IMR-90 (cell line): ENCODE measurements around the gene ZNF337. TPM values are rescaled to one million over a fixed set of nuclear protein-coding genes. Genes with fewer than 3 reads are reported as not detected.

Source experiments
- ATAC-seq: fragments of 200-7000 bp; cut with Tn5 transposase; 2 replicates; pipeline ENCODE4 v1.9.1; 2020; ENCODE audit warnings: low read depth, mild to moderate bottlenecking, moderate library complexity
- BruUV-seq: library from RNA; stranded (reverse); fragments of 400-500 nt; replicated peaks from 2 replicates; lab custom pipeline; 2021; lab: Mats Ljungman, UMichigan
- CTCF ChIA-PET: fragments of 300-600 bp; formaldehyde crosslinking; extraction: SDS; loops from one replicate; lab custom pipeline; 2021; ENCODE audit warnings: antibody characterized with exemption; lab: Yijun Ruan, JAX
- POLR2A ChIA-PET: fragments of 300-600 bp; sonication (Branson Sonifier 250); formaldehyde crosslinking; loops from one replicate; lab custom pipeline; 2022; ENCODE audit warnings: antibody characterized with exemption; ENCODE audit not compliant: unreplicated experiment; lab: Charles Lee
- DNase-seq: peaks from one replicate; pipeline ENCODE4 v3.0.0; 2013
- H2AFZ ChIP-seq: replicated peaks from 2 replicates; pipeline ENCODE3; 2013; ENCODE audit warnings: low read length, mild to moderate bottlenecking; ENCODE audit not compliant: poor library complexity
- H2AK5ac ChIP-seq: 2 replicates; pipeline ENCODE4 v1.6.1; 2013; ENCODE audit warnings: low read depth, low read length, inconsistent platforms
- H2AK9ac ChIP-seq: replicated peaks from 2 replicates; pipeline ENCODE3; 2013; ENCODE audit warnings: mild to moderate bottlenecking, low read depth, low read length, moderate library complexity; ENCODE audit not compliant: poor library complexity
- H2BK120ac ChIP-seq: 2 replicates; pipeline ENCODE4 v1.6.1; 2013; ENCODE audit warnings: low read depth, low read length, inconsistent platforms
- H2BK15ac ChIP-seq: 3 replicates; pipeline ENCODE4 v1.6.1; 2013; ENCODE audit warnings: low read depth, low read length, inconsistent platforms
- H2BK20ac ChIP-seq: 2 replicates; pipeline ENCODE4 v1.6.1; 2013; ENCODE audit warnings: low read depth, mild to moderate bottlenecking, inconsistent platforms, low read length, moderate library complexity
- H2BK5ac ChIP-seq: 2 replicates; pipeline ENCODE4 v1.6.1; 2013; ENCODE audit warnings: mild to moderate bottlenecking, low read depth, low read length, inconsistent platforms; ENCODE audit not compliant: poor library complexity, severe bottlenecking
- H3K14ac ChIP-seq: replicated peaks from 2 replicates; pipeline ENCODE4 v1.6.1; 2013; ENCODE audit warnings: low read depth, low read length, inconsistent platforms
- H3K18ac ChIP-seq: 2 replicates; pipeline ENCODE4 v1.6.1; 2013; ENCODE audit warnings: low read depth, low read length, control low read depth
- H3K23ac ChIP-seq: 2 replicates; pipeline ENCODE4 v1.6.1; 2013; ENCODE audit warnings: low read depth, low read length, inconsistent platforms
- H3K27ac ChIP-seq: 2 replicates; pipeline ENCODE4 v1.5.1; 2013; ENCODE audit warnings: mild to moderate bottlenecking, control low read depth, low read length; ENCODE audit not compliant: insufficient read depth
- H3K27me3 ChIP-seq: 2 replicates; pipeline ENCODE4 v1.6.1; 2013; ENCODE audit warnings: low read length; ENCODE audit not compliant: control insufficient read depth, insufficient read depth
- H3K36me3 ChIP-seq: 2 replicates; pipeline ENCODE4 v1.6.1; 2013; ENCODE audit warnings: low read length, mixed read lengths; ENCODE audit not compliant: control insufficient read depth, insufficient read depth
- H3K4ac ChIP-seq: 2 replicates; pipeline ENCODE4 v1.6.1; 2013; ENCODE audit warnings: low read depth, low read length, inconsistent platforms
- H3K4me1 ChIP-seq: 2 replicates; pipeline ENCODE4 v1.6.1; 2013; ENCODE audit warnings: low read length, mixed read lengths; ENCODE audit not compliant: control insufficient read depth, insufficient read depth
- H3K4me2 ChIP-seq: 2 replicates; pipeline ENCODE4 v1.6.1; 2013; ENCODE audit warnings: low read depth, mild to moderate bottlenecking, control low read depth, low read length, moderate library complexity
- H3K4me3 ChIP-seq: 2 replicates; pipeline ENCODE4 v1.5.1; 2013; ENCODE audit warnings: low read depth, mild to moderate bottlenecking, control low read depth, low read length, moderate library complexity; ENCODE audit not compliant: insufficient read depth
- H3K56ac ChIP-seq: 2 replicates; pipeline ENCODE4 v1.6.1; 2013; ENCODE audit warnings: low read length, inconsistent platforms; ENCODE audit not compliant: insufficient read depth; ENCODE audit errors: extremely low read depth
- H3K79me1 ChIP-seq, 2 experiments: 2 replicates each; pipeline ENCODE4 v1.6.1; 2013; ENCODE audit warnings: low read length in 2 of 2, inconsistent platforms in 1 of 2, low read depth in 1 of 2
- H3K9ac ChIP-seq: 2 replicates; pipeline ENCODE4 v1.6.1; 2013; ENCODE audit warnings: low read depth, low read length, control low read depth
- H3K9me1 ChIP-seq: 2 replicates; pipeline ENCODE4 v1.6.1; 2013; ENCODE audit warnings: low read length, inconsistent platforms; ENCODE audit not compliant: insufficient read depth
- H3K9me3 ChIP-seq: 2 replicates; pipeline ENCODE4 v1.6.1; 2013; ENCODE audit warnings: low read length; ENCODE audit not compliant: control insufficient read depth, insufficient read depth
- H4K20me1 ChIP-seq: 2 replicates; pipeline ENCODE4 v1.6.1; 2013; ENCODE audit warnings: low read length, inconsistent platforms; ENCODE audit not compliant: insufficient read depth
- H4K5ac ChIP-seq: 2 replicates; pipeline ENCODE4 v1.6.1; 2013; ENCODE audit warnings: mild to moderate bottlenecking, low read depth, low read length, control low read depth
- H4K8ac ChIP-seq, 2 experiments: 2 replicates each; pipeline ENCODE4 v1.6.1; 2013; ENCODE audit warnings: low read depth in 2 of 2, low read length in 2 of 2, control low read depth in 1 of 2, inconsistent platforms in 1 of 2
- H4K91ac ChIP-seq: 2 replicates; pipeline ENCODE4 v1.6.1; 2013; ENCODE audit warnings: low read depth, low read length, inconsistent platforms; ENCODE audit not compliant: insufficient read depth
- BHLHE40 ChIP-seq: fragments of 150-350 bp; IDR thresholded peaks from 2 replicates; pipeline ENCODE4 v1.6.1; 2016; ENCODE audit warnings: mild to moderate bottlenecking, low read depth, low read length
- CEBPB ChIP-seq: IDR thresholded peaks from 2 replicates; pipeline ENCODE4 v1.6.1; 2012; ENCODE audit warnings: low read depth, low read length, improper control_type of control experiment
- CHD1 ChIP-seq: IDR thresholded peaks from 2 replicates; pipeline ENCODE4 v1.6.1; 2012; ENCODE audit warnings: low read depth, low read length, improper control_type of control experiment
- CTCF ChIP-seq: conservative IDR thresholded peaks from 2 replicates; pipeline ENCODE4 v1.5.1; 2012; ENCODE audit warnings: mild to moderate bottlenecking, low read depth, low read length, improper control_type of control experiment
- ELK1 ChIP-seq: fragments of 150-350 bp; IDR thresholded peaks from 2 replicates; pipeline ENCODE4 v1.6.1; 2016; ENCODE audit warnings: low read depth, mild to moderate bottlenecking, low read length, moderate library complexity, borderline replicate concordance
- FOS ChIP-seq: fragments of 150-350 bp; IDR thresholded peaks from 2 replicates; pipeline ENCODE4 v1.6.1; 2016; ENCODE audit warnings: low read depth, low read length
- MAFK ChIP-seq: IDR thresholded peaks from 2 replicates; pipeline ENCODE4 v1.6.1; 2012; ENCODE audit warnings: low read depth, low read length, improper control_type of control experiment
- MAZ ChIP-seq: IDR thresholded peaks from 2 replicates; pipeline ENCODE4 v1.6.1; 2012; ENCODE audit warnings: low read depth, mild to moderate bottlenecking, low read length, improper control_type of control experiment, moderate library complexity, borderline replicate concordance
- MXI1 ChIP-seq: IDR thresholded peaks from 2 replicates; pipeline ENCODE4 v1.6.1; 2012; ENCODE audit warnings: low read depth, mild to moderate bottlenecking, low read length, moderate library complexity, borderline replicate concordance
- NFE2L2 ChIP-seq: fragments of 150-350 bp; IDR thresholded peaks from 2 replicates; pipeline ENCODE4 v1.6.1; 2016; ENCODE audit warnings: low read depth, mild to moderate bottlenecking, low read length
- POLR2A ChIP-seq: IDR thresholded peaks from 2 replicates; pipeline ENCODE4 v1.6.1; 2012; ENCODE audit warnings: mild to moderate bottlenecking, low read depth, low read length
- RAD21 ChIP-seq: IDR thresholded peaks from 2 replicates; pipeline ENCODE4 v1.6.1; 2012; ENCODE audit warnings: low read length, improper control_type of control experiment
- RCOR1 ChIP-seq: IDR thresholded peaks from 2 replicates; pipeline ENCODE4 v1.6.1; 2012; ENCODE audit warnings: mild to moderate bottlenecking, low read length, improper control_type of control experiment; ENCODE audit not compliant: insufficient replicate concordance
- RFX5 ChIP-seq: IDR thresholded peaks from 2 replicates; pipeline ENCODE4 v1.8.0; 2012; ENCODE audit warnings: low read depth, mild to moderate bottlenecking, low read length, moderate library complexity
- SMC3 ChIP-seq: fragments of 150-350 bp; IDR thresholded peaks from 2 replicates; pipeline ENCODE4 v1.6.1; 2016; ENCODE audit warnings: low read depth, mild to moderate bottlenecking, antibody characterized with exemption, low read length, moderate library complexity
- USF2 ChIP-seq: fragments of 150-350 bp; IDR thresholded peaks from 2 replicates; pipeline ENCODE4 v1.6.1; 2017; ENCODE audit warnings: mild to moderate bottlenecking, antibody characterized with exemption, low read length, low read depth
- WGBS, 2 experiments: methylation state at CpG; one replicate each; pipeline versions ENCODE4 v1.1.5 to v1.1.7; 2013; ENCODE audit warnings: missing lambda C conversion rate in 2 of 2; ENCODE audit not compliant: insufficient read length in 1 of 2; ENCODE audit errors: extremely low coverage in 2 of 2; 5-methylcytosine and 5-hydroxymethylcytosine counted together
- dilution Hi-C: fragments of 300-500 bp; cut with HindIII; formaldehyde crosslinking; loops from one replicate; pipeline ENCODE4 v1.14.3; 2018; ENCODE audit warnings: low sequenced_read_pairs; ENCODE audit not compliant: unreplicated experiment
- in situ Hi-C: fragments of 300-500 bp; cut with MboI; formaldehyde crosslinking; loops from 3 replicates; pipeline ENCODE4 v1.14.3; 2019; ENCODE audit warnings: low sequenced_read_pairs, inconsistent platforms, mixed read lengths
- intact Hi-C: fragments of 100-400 bp; cut with micrococcal nuclease; formaldehyde crosslinking; loops from 2 replicates; pipeline ENCODE4 v1.10.0; 2022
- polyA plus RNA-seq, 3 experiments: library from polyadenylated mRNA; depleted of rRNA; stranded (reverse); fragments of >200 nt; gene quantifications; 2 replicates each; pipeline ENCODE4 v1.2.3, GENCODE V29; 2012; ENCODE audit warnings: low replicate concordance in 1 of 3
- total RNA-seq: library from RNA; depleted of rRNA; stranded (reverse); fragments of >200 nt; gene quantifications from 2 replicates; pipeline ENCODE4 v1.2.3, GENCODE V29; 2012

Gene ZNF337
- total and polyA plus RNA-seq, 2 of the 4 experiments (the other 2 are of a cell fraction), result 10.4 to 16.5 TPM

GRCh38 chr20:25629816-25630499, 66.7 kb downstream of the ZNF337 start:
- Histone ChIP-seq H4K20me1 (no peaks in the 10 kb centered on the region), H3K9me3 (no peaks in the 10 kb centered on the region), H3K56ac (no peak overlapping the region), H2AFZ (no peak overlapping the region), H2BK5ac (no peak overlapping the region), H3K4me1 (no peaks in the 10 kb centered on the region; the same call in 1 of the 2 replicates), H2BK20ac (no peak overlapping the region), H3K4me3 (no peak overlapping the region), H4K8ac (no peak overlapping the region), H3K79me1 (no peaks in the 10 kb centered on the region), H3K9me1 (no peaks in the 10 kb centered on the region), H3K27ac (no peak overlapping the region), H2AK9ac (no peak overlapping the region), H2AK5ac (no peak overlapping the region), H3K4ac (no peak overlapping the region), H3K14ac (no peak overlapping the region), H2BK15ac (no peak overlapping the region), H3K4me2 (no peak overlapping the region), H4K5ac (no peak overlapping the region), H3K9ac (no peak overlapping the region), H4K91ac (no peak overlapping the region), H3K18ac (no peak overlapping the region), H3K36me3 (no peaks in the 10 kb centered on the region), H3K27me3 (no peaks in the 10 kb centered on the region), H2BK120ac (no peak overlapping the region), H3K23ac (no peak overlapping the region)
- CTCF ChIA-PET, result no interaction called here
- WGBS, 2 experiments, result no CpG with 5 or more reads among the region's 8 CpGs
- dilution Hi-C loops (no loop called here), in situ Hi-C loops (no loop called here), intact Hi-C loops (loop anchor here (10.0 kb wide), 1 partner anchor 205 kb away; no protein-coding TSS in a partner anchor)
- no peak for DNase-seq
- POLR2A ChIA-PET, result no interaction called here
- BruUV-seq, result no TSS peak
- ATAC-seq, result no peak
- TF ChIP-seq SMC3 (no peak), MAFK (no peak), CHD1 (no peak), NFE2L2 (no peak), MXI1 (no peak), BHLHE40 (no peak), USF2 (no peak), CTCF (no peak), RAD21 (no peak), RFX5 (no peak), ELK1 (no peak), POLR2A (no peak), MAZ (no peak), RCOR1 (no peak), CEBPB (no peak), FOS (no peak)
